SK-N-SH (cell line): ENCODE measurements around the gene TMEM129. TPM values are rescaled to one million over a fixed set of nuclear protein-coding genes. Genes with fewer than 3 reads are reported as not detected.

Experiments
- CTCF ChIA-PET: fragments of 300-600, 350-600 bp; formaldehyde crosslinking; extraction: SDS; loops from one replicate; lab custom pipeline; 2021; lab: Yijun Ruan, JAX
- POLR2A ChIA-PET: fragments of 350-600 bp; sonication (Branson Sonifier 250); formaldehyde crosslinking; extraction: SDS; loops from one replicate; lab custom pipeline; 2020; ENCODE audit warnings: antibody characterized with exemption, inconsistent platforms; lab: Yijun Ruan, JAX
- DNase-seq: peaks from one replicate; pipeline ENCODE4 v3.0.0; 2012
- H2AFZ ChIP-seq: fragments of 200-600 bp; sonication (generic); 2 replicates; pipeline ENCODE4 v1.8.1; 2016; ENCODE audit warnings: antibody characterized with exemption, mild to moderate bottlenecking, low read depth
- H3F3A ChIP-seq: fragments of 200-600 bp; sonication (generic); replicated peaks from 2 replicates; pipeline ENCODE3; 2016; ENCODE audit warnings: antibody characterized with exemption, mild to moderate bottlenecking; ENCODE audit not compliant: insufficient read depth
- H3K27ac ChIP-seq, 2 experiments: fragments of 200-500 bp in 1 of 2; fragments of 200-600 bp in 1 of 2; sonication (Bioruptor generic) in 1 of 2; sonication (generic), shearing (Covaris generic) in 1 of 2; 2 replicates each; pipeline versions ENCODE4 v1.5.1 to v1.6.1; 2014 to 2016; ENCODE audit warnings: low read depth in 2 of 2, inconsistent platforms in 1 of 2, low read length in 1 of 2, mild to moderate bottlenecking in 1 of 2, mixed read lengths in 1 of 2
- H3K27me3 ChIP-seq: fragments of 200-600 bp; sonication (generic), shearing (Covaris generic); 2 replicates; pipeline ENCODE4 v1.6.1; 2016; ENCODE audit warnings: mixed run types; ENCODE audit not compliant: insufficient read depth
- H3K36me3 ChIP-seq, 2 experiments: fragments of 200-500 bp in 1 of 2; fragments of 200-600 bp in 1 of 2; sonication (Bioruptor generic) in 1 of 2; sonication (generic) in 1 of 2; replicated peaks in 1 of 2; 2 replicates each; pipeline versions ENCODE3 to v1.5.1; 2014 to 2016; ENCODE audit warnings: low read length in 1 of 2, mild to moderate bottlenecking in 1 of 2; ENCODE audit not compliant: insufficient read depth in 2 of 2, control insufficient read depth in 1 of 2
- H3K4me1 ChIP-seq, 2 experiments: fragments of 200-500 bp in 1 of 2; fragments of 200-600 bp in 1 of 2; sonication (Bioruptor generic) in 1 of 2; sonication (generic), shearing (Covaris generic) in 1 of 2; 2 replicates each; pipeline versions ENCODE4 v1.5.1 to v1.6.1; 2014 to 2016; ENCODE audit warnings: low read depth in 1 of 2, low read length in 1 of 2, mixed run types in 1 of 2; ENCODE audit not compliant: insufficient read depth in 2 of 2, control insufficient read depth in 1 of 2
- H3K4me2 ChIP-seq: fragments of 200-600 bp; sonication (generic), shearing (Covaris generic); 2 replicates; pipeline ENCODE4 v1.6.1; 2017; ENCODE audit warnings: mixed run types
- H3K4me3 ChIP-seq, 2 experiments: fragments of 200-500 bp in 1 of 2; fragments of 200-600 bp in 1 of 2; sonication (Bioruptor generic) in 1 of 2; sonication (generic), shearing (Covaris generic) in 1 of 2; 2 replicates each; pipeline versions ENCODE4 v1.5.1 to v1.8.1; 2014 to 2016; ENCODE audit warnings: low read depth in 2 of 2, inconsistent platforms in 1 of 2, low read length in 1 of 2, mild to moderate bottlenecking in 1 of 2, mixed read lengths in 1 of 2, moderate library complexity in 1 of 2
- H3K79me2 ChIP-seq: fragments of 200-600 bp; sonication (generic); 2 replicates; pipeline ENCODE4 v1.8.1; 2017; ENCODE audit warnings: mild to moderate bottlenecking; ENCODE audit not compliant: insufficient read depth
- H3K9ac ChIP-seq: fragments of 200-600 bp; sonication (generic); 2 replicates; pipeline ENCODE4 v1.6.1; 2017; ENCODE audit warnings: mixed run types
- H3K9me2 ChIP-seq: fragments of 200-600 bp; sonication (generic); 2 replicates; pipeline ENCODE4 v1.6.1; 2017; ENCODE audit warnings: mixed run types
- H3K9me3 ChIP-seq: fragments of 200-600 bp; sonication (generic); 2 replicates; pipeline ENCODE4 v1.6.1; 2017; ENCODE audit warnings: mixed run types, mild to moderate bottlenecking, moderate library complexity
- H4K20me1 ChIP-seq: fragments of 200-600 bp; sonication (generic); 2 replicates; pipeline ENCODE4 v1.6.1; 2017; ENCODE audit warnings: mild to moderate bottlenecking, mixed run types; ENCODE audit not compliant: insufficient read depth
- CHD2 ChIP-seq: fragments of 150-350 bp; IDR thresholded peaks from 2 replicates; pipeline ENCODE4 v1.6.1; 2018; ENCODE audit warnings: low read length; ENCODE audit not compliant: partially characterized antibody
- EP300 ChIP-seq, 2 experiments: IDR thresholded peaks; 2 replicates each; pipeline versions ENCODE4 v1.4.0 to v1.6.1; 2012; ENCODE audit warnings: borderline replicate concordance in 1 of 2, low read depth in 1 of 2, low read length in 1 of 2
- EZH2phosphoT487 ChIP-seq: fragments of 200-600 bp; sonication (generic); IDR thresholded peaks from 2 replicates; pipeline ENCODE4 v1.6.1; 2017; ENCODE audit warnings: low read depth, mixed run types, mild to moderate bottlenecking, antibody characterized with exemption, moderate library complexity, borderline replicate concordance
- FOSL2 ChIP-seq: IDR thresholded peaks from 2 replicates; pipeline ENCODE4 v1.4.0; 2012; ENCODE audit warnings: low read depth, mild to moderate bottlenecking, moderate library complexity, borderline replicate concordance
- FOXM1 ChIP-seq: IDR thresholded peaks from 2 replicates; pipeline ENCODE4 v1.4.0; 2012; ENCODE audit warnings: low read depth, mild to moderate bottlenecking
- GABPA ChIP-seq: IDR thresholded peaks from 2 replicates; pipeline ENCODE4 v1.4.0; 2012; ENCODE audit warnings: low read depth, mild to moderate bottlenecking
- JUND ChIP-seq: IDR thresholded peaks from 2 replicates; pipeline ENCODE4 v1.4.0; 2012
- MEF2A ChIP-seq: IDR thresholded peaks from 2 replicates; pipeline ENCODE4 v1.4.0; 2012; ENCODE audit warnings: low read depth, borderline replicate concordance
- MXI1 ChIP-seq: IDR thresholded peaks from 2 replicates; pipeline ENCODE4 v1.6.1; 2012; ENCODE audit warnings: mild to moderate bottlenecking, low read depth, low read length, improper control_type of control experiment
- NFIC ChIP-seq: IDR thresholded peaks from 2 replicates; pipeline ENCODE4 v1.4.0; 2012; ENCODE audit warnings: borderline replicate concordance
- RCOR1 ChIP-seq: fragments of 150-350 bp; IDR thresholded peaks from 2 replicates; pipeline ENCODE4 v1.6.1; 2017; ENCODE audit warnings: antibody characterized with exemption, low read length
- RXRA ChIP-seq: IDR thresholded peaks from 2 replicates; pipeline ENCODE4 v1.4.0; 2012; ENCODE audit warnings: low read depth, mild to moderate bottlenecking, borderline replicate concordance
- SIN3A ChIP-seq: IDR thresholded peaks from 2 replicates; pipeline ENCODE4 v1.6.1; 2012; ENCODE audit warnings: low read depth, mild to moderate bottlenecking, low read length, moderate library complexity, borderline replicate concordance
- TEAD4 ChIP-seq: IDR thresholded peaks from 2 replicates; pipeline ENCODE4 v1.4.0; 2012; ENCODE audit warnings: mild to moderate bottlenecking, borderline replicate concordance; ENCODE audit not compliant: insufficient read depth
- WGBS: methylation state at CpG from one replicate; pipeline ENCODE4 v1.1.6; 2017; ENCODE audit warnings: low lambda C conversion rate; 5-methylcytosine and 5-hydroxymethylcytosine counted together
- polyA plus RNA-seq, 3 experiments: library from polyadenylated mRNA; depleted of rRNA; stranded (reverse); fragments of >200 nt; gene quantifications; 2 replicates each; pipeline ENCODE4 v1.2.3, GENCODE V29; 2012
- TF ChIP-seq, protein P1 (sequence below): IDR thresholded peaks from 2 replicates; pipeline ENCODE4; 2012
- TF ChIP-seq, protein P2 (sequence below): fragments of 200-600 bp; sonication (generic); IDR thresholded peaks from 2 replicates; pipeline ENCODE4 v1.6.1; 2017; ENCODE audit warnings: antibody characterized with exemption, mild to moderate bottlenecking, moderate library complexity
- TF ChIP-seq, protein P3 (sequence below): fragments of 150-350 bp; IDR thresholded peaks from 2 replicates; pipeline ENCODE4 v1.6.1; 2017; ENCODE audit warnings: antibody characterized with exemption, low read length, low read depth, borderline replicate concordance
- TF ChIP-seq, protein P4 (sequence below): IDR thresholded peaks from 2 replicates; pipeline ENCODE4 v1.4.0; 2012; ENCODE audit warnings: low read depth

TMEM129 gene
- polyA plus RNA-seq, 1 of the 3 experiments (the other 2 are of a cell fraction): 36.5 TPM

DNA sequence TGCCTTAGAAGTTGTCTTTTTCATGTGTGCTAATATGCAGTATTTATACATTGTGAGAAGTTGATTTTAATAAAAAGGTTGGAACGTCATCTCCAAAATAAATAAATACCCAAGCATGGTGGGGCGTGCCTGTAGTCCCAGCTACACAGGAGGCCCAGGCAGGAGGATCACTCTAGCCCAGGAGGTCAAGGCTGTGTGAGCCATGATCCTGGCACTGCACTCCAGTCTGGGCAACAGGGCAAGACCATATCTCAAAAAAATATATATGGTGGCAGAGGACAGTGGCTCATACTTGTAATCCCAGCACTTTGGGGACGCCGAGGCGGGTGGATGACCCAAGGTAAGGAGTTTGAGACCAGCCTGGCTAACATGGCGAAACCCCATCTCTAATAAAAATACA lies 15.4 kb downstream of the TMEM129 start:
- Histone ChIP-seq H3K4me2 (no peak overlapping the region), H3K27me3 (no peaks in the 10 kb centered on the region), H3K9me2 (no peaks in the 10 kb centered on the region), H3K4me3 (no peak overlapping the region)
- DNase-seq: no peak
- ChIA-PET POLR2A (interaction anchor here (1.1 kb wide), 1 partner anchor 13 kb away, joined by 3 read pairs; no protein-coding TSS in a partner anchor), CTCF (interaction anchor here (1.3 to 10.1 kb wide), 3 partner anchors 13 to 193 kb away, joined by 4 to 82 read pairs (median 9); no protein-coding TSS in a partner anchor)
- TF ChIP-seq, protein P1, sequence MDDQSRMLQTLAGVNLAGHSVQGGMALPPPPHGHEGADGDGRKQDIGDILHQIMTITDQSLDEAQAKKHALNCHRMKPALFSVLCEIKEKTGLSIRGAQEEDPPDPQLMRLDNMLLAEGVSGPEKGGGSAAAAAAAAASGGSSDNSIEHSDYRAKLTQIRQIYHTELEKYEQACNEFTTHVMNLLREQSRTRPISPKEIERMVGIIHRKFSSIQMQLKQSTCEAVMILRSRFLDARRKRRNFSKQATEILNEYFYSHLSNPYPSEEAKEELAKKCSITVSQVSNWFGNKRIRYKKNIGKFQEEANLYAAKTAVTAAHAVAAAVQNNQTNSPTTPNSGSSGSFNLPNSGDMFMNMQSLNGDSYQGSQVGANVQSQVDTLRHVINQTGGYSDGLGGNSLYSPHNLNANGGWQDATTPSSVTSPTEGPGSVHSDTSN: no peak
- TF ChIP-seq GABPA (no peak), SIN3A (no peak), TEAD4 (no peak), RCOR1 (no peak)
- TF ChIP-seq, protein P2, sequence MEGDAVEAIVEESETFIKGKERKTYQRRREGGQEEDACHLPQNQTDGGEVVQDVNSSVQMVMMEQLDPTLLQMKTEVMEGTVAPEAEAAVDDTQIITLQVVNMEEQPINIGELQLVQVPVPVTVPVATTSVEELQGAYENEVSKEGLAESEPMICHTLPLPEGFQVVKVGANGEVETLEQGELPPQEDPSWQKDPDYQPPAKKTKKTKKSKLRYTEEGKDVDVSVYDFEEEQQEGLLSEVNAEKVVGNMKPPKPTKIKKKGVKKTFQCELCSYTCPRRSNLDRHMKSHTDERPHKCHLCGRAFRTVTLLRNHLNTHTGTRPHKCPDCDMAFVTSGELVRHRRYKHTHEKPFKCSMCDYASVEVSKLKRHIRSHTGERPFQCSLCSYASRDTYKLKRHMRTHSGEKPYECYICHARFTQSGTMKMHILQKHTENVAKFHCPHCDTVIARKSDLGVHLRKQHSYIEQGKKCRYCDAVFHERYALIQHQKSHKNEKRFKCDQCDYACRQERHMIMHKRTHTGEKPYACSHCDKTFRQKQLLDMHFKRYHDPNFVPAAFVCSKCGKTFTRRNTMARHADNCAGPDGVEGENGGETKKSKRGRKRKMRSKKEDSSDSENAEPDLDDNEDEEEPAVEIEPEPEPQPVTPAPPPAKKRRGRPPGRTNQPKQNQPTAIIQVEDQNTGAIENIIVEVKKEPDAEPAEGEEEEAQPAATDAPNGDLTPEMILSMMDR: no peak
- TF ChIP-seq, protein P3, sequence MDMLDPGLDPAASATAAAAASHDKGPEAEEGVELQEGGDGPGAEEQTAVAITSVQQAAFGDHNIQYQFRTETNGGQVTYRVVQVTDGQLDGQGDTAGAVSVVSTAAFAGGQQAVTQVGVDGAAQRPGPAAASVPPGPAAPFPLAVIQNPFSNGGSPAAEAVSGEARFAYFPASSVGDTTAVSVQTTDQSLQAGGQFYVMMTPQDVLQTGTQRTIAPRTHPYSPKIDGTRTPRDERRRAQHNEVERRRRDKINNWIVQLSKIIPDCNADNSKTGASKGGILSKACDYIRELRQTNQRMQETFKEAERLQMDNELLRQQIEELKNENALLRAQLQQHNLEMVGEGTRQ: no peak
- TF ChIP-seq, all 33 proteins: peak for 0
- H3F3A ChIP-seq: peaks cover under 1% of the 10 kb centered on the region
- H3K36me3 ChIP-seq: peaks cover 17 to 45% of the 10 kb centered on the region in 2 experiments
- H4K20me1 ChIP-seq: peaks cover 81% of the 10 kb centered on the region
- no peak overlapping the region for H2AFZ ChIP-seq
- H3K9ac ChIP-seq: no peak overlapping the region
- WGBS: 97% methylated on average over 6 of the region's 6 CpGs
- H3K79me2 ChIP-seq: peaks cover 100% of the 10 kb centered on the region
- no peak overlapping the region for H3K27ac ChIP-seq
- H3K9me3 ChIP-seq: no peaks in the 10 kb centered on the region
- H3K4me1 ChIP-seq: peaks cover 2 to 18% of the 10 kb centered on the region in 2 experiments; a peak in 2 of 4 replicates

DNA sequence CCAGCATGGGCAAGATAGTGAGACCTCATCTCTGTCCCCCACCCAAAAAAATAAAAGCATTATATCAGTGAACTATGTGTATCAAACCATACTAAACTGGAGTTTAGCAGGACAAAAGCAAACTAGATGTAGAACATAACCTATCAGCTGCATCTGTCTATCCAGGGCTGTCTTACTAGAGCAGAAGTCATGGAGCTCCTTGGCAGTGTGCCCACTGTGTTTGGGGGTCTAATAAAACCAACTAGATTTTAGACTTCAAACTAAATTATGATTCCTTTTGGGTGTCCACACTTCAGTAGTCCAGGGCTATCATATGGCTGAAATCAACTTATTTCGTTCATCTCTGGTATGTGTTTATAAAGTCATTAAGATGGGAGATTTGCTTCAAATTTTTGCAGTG lies 17.3 kb downstream of the TMEM129 start:
- Histone ChIP-seq H2AFZ (no peak overlapping the region), H3K9ac (no peak overlapping the region), H3K4me2 (no peak overlapping the region), H3K9me3 (no peaks in the 10 kb centered on the region), H3K36me3 (peaks cover 26 to 46% of the 10 kb centered on the region in 2 experiments), H4K20me1 (peaks cover 65% of the 10 kb centered on the region), H3F3A (peaks cover 3% of the 10 kb centered on the region), H3K4me3 (no peak overlapping the region), H3K9me2 (no peaks in the 10 kb centered on the region), H3K4me1 (peaks cover 0 to 7% of the 10 kb centered on the region in 2 experiments; a peak in 1 of 4 replicates), H3K27me3 (no peaks in the 10 kb centered on the region), H3K79me2 (peaks cover 89% of the 10 kb centered on the region), H3K27ac (no peak overlapping the region)
- POLR2A ChIA-PET: interaction anchor here (1.0 kb wide), 1 partner anchor 8 kb away, joined by 4 read pairs; the partner anchor contains the start of gene SLBP
- DNase-seq: no peak
- CTCF ChIA-PET: interaction anchor here (1.7 to 10.1 kb wide), 3 partner anchors 11 to 26 kb away, joined by 4 to 82 read pairs (median 4); no protein-coding TSS in a partner anchor
- 100% methylated on average over 1 of the region's 1 CpG for WGBS
- TF ChIP-seq CHD2 (no peak), FOSL2 (no peak), NFIC (no peak), JUND (no peak), MEF2A (no peak), FOXM1 (no peak), EZH2phosphoT487 (no peak), RXRA (no peak), EP300 (IDR thresholded peaks at IDR 0.05; ENCODE audit: borderline replicate concordance in 1 of 2, low read depth in 1 of 2, low read length in 1 of 2) (no peak), RCOR1 (no peak), MXI1 (no peak), TEAD4 (no peak)
- TF ChIP-seq, protein P2: no peak
- TF ChIP-seq, protein P3: no peak
- TF ChIP-seq, protein P4, sequence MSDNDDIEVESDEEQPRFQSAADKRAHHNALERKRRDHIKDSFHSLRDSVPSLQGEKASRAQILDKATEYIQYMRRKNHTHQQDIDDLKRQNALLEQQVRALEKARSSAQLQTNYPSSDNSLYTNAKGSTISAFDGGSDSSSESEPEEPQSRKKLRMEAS: no peak
